K562 (cell line): ENCODE measurements around the gene ZIC2. TPM values are rescaled to one million over a fixed set of nuclear protein-coding genes. Genes with fewer than 3 reads are reported as not detected.
"Not testable (repeated sequence)": the region's sequence is repeated elsewhere in the genome, so short reads cannot be mapped to it uniquely, and the experiment has no call there.

Experiments used
- ATAC-seq: fragments of 200-7000 bp; cut with Tn5 transposase; 3 replicates; pipeline ENCODE4 v1.9.1; 2020; ENCODE audit warnings: moderate library complexity
- BruUV-seq: library from RNA; stranded (reverse); fragments of 400-500 nt; replicated peaks from 2 replicates; lab custom pipeline; 2021; lab: Mats Ljungman, UMichigan
- CTCF ChIA-PET: fragments of 300-600 bp; formaldehyde crosslinking; extraction: SDS; loops from one replicate; lab custom pipeline; 2021; ENCODE audit warnings: low intra/inter-chr PET ratio; lab: Yijun Ruan, JAX
- POLR2A ChIA-PET: fragments of 300-600, 350-650 bp; sonication (Branson Sonifier 250); formaldehyde crosslinking; extraction: SDS; loops from one replicate; lab custom pipeline; 2021; ENCODE audit warnings: antibody characterized with exemption, inconsistent platforms; lab: Yijun Ruan, JAX
- DNase-seq, 4 experiments: peaks; one replicate each; pipeline versions ENCODE4 v3.0.0 to v3.0.0-alpha.2; 2011 to 2018; ENCODE audit warnings: low spot score in 3 of 4, mixed read lengths in 3 of 4; ENCODE audit errors: extremely low read depth in 1 of 4
- FAIRE-seq: peaks from 2 replicates; lab custom pipeline; 2011; peaks lifted over from hg19 to GRCh38; lab: Jason Lieb, UNC
- H2AFZ ChIP-seq: 2 replicates; pipeline ENCODE4 v1.6.0; 2011; ENCODE audit warnings: low read depth, low read length, control low read depth, inconsistent platforms
- H3K27ac ChIP-seq: fragments of 200-600 bp; 3 replicates; pipeline ENCODE4 v1.8.0; 2011; ENCODE audit warnings: low read depth, mild to moderate bottlenecking, control low read depth, inconsistent platforms, low read length, moderate library complexity, mixed read lengths; ENCODE audit errors: extremely low read depth
- H3K27me3 ChIP-seq, 2 experiments: fragments of 300-600 bp in 1 of 2; 2 replicates in 1 of 2; 3 replicates in 1 of 2; pipeline versions ENCODE4 v1.6.0 to v1.8.0; 2011; ENCODE audit warnings: inconsistent platforms in 2 of 2, low read length in 2 of 2, mild to moderate bottlenecking in 1 of 2, mixed read lengths in 1 of 2, moderate library complexity in 1 of 2; ENCODE audit not compliant: control insufficient read depth in 2 of 2, insufficient read depth in 2 of 2
- H3K36me3 ChIP-seq: fragments of 300-600 bp; 3 replicates; pipeline ENCODE4 v1.8.0; 2011; ENCODE audit warnings: mild to moderate bottlenecking, low read length, inconsistent platforms; ENCODE audit not compliant: control insufficient read depth, insufficient read depth
- H3K4me1 ChIP-seq, 2 experiments: fragments of 200-600 bp in 1 of 2; replicated peaks in 1 of 2; 2 replicates in 1 of 2; 3 replicates in 1 of 2; pipeline versions ENCODE4 v1.5.1 to v1.8.0; 2011; ENCODE audit warnings: inconsistent platforms in 2 of 2, low read length in 2 of 2, mild to moderate bottlenecking in 1 of 2, mixed read lengths in 1 of 2, moderate library complexity in 1 of 2; ENCODE audit not compliant: control insufficient read depth in 2 of 2, insufficient read depth in 2 of 2
- H3K4me2 ChIP-seq: 2 replicates; pipeline ENCODE4 v1.6.1; 2011; ENCODE audit warnings: low read length, control low read depth, inconsistent platforms, mixed read lengths; ENCODE audit not compliant: insufficient read depth
- H3K4me3 ChIP-seq: fragments of 200-600 bp; sonication (generic), shearing (Covaris generic); 2 replicates; pipeline ENCODE4 v1.5.1; 2016; ENCODE audit warnings: control low read depth, inconsistent platforms
- H3K79me2 ChIP-seq: fragments of 200-600 bp; 3 replicates; pipeline ENCODE4 v1.8.0; 2011; ENCODE audit warnings: low read length, inconsistent platforms; ENCODE audit not compliant: control insufficient read depth, insufficient read depth
- H3K9ac ChIP-seq, 2 experiments: 2 replicates each; pipeline versions ENCODE4 v1.6.0 to v1.6.1; 2011; ENCODE audit warnings: low read depth in 2 of 2, low read length in 2 of 2, control low read depth in 1 of 2, inconsistent platforms in 1 of 2, mild to moderate bottlenecking in 1 of 2, mixed read lengths in 1 of 2; ENCODE audit not compliant: insufficient read depth in 1 of 2
- H3K9me1 ChIP-seq: one replicate; pipeline ENCODE4 v1.6.0; 2011; ENCODE audit warnings: inconsistent platforms, mild to moderate bottlenecking, low read length, moderate library complexity; ENCODE audit not compliant: control insufficient read depth, insufficient read depth
- H3K9me3 ChIP-seq: replicated peaks from 2 replicates; pipeline ENCODE4 v1.5.1; 2011; ENCODE audit warnings: low read depth, low read length, inconsistent platforms; ENCODE audit not compliant: control insufficient read depth, insufficient read depth
- H4K20me1 ChIP-seq: replicated peaks from 2 replicates; pipeline ENCODE4 v1.6.1; 2011; ENCODE audit warnings: low read length, inconsistent platforms, mixed read lengths; ENCODE audit not compliant: control insufficient read depth, insufficient read depth
- BCL6 ChIP-seq: fragments of 250-450 bp; sonication (Bioruptor Pico); IDR thresholded peaks from 2 replicates; pipeline ENCODE4 v1.4.0; 2020
- C11orf30 ChIP-seq: fragments of 450-650 bp; IDR thresholded peaks from 2 replicates; pipeline ENCODE4 v1.6.1; 2016; ENCODE audit warnings: low read depth, mild to moderate bottlenecking
- CAMTA2 ChIP-seq: fragments of 250-450 bp; sonication (Bioruptor Pico); conservative IDR thresholded peaks from 2 replicates; pipeline ENCODE4 v1.5.1; 2022
- DACH1 ChIP-seq: fragments of 450-650 bp; IDR thresholded peaks from 2 replicates; pipeline ENCODE4 v1.6.1; 2018; ENCODE audit not compliant: partially characterized antibody
- ELF4 ChIP-seq: fragments of 450-650 bp; formaldehyde crosslinking; IDR thresholded peaks from 2 replicates; pipeline ENCODE4 v1.4.0; 2022; ENCODE audit warnings: missing genetic modification characterization
- JUND ChIP-seq, 2 experiments: IDR thresholded peaks; 2 replicates in 1 of 2; 3 replicates in 1 of 2; pipeline ENCODE4 v1.6.1; 2011; ENCODE audit warnings: borderline replicate concordance in 2 of 2, low read depth in 2 of 2, low read length in 2 of 2, improper control_type of control experiment in 1 of 2, missing biosample characterization in 1 of 2, missing genetic modification characterization in 1 of 2, missing genetic modification reagents in 1 of 2
- MAFF ChIP-seq: IDR thresholded peaks from 2 replicates; pipeline ENCODE4 v1.6.1; 2012; ENCODE audit warnings: low read length, improper control_type of control experiment
- MAFG ChIP-seq: fragments of 450-650 bp; conservative IDR thresholded peaks from 2 replicates; pipeline ENCODE4 v1.6.1; 2016; ENCODE audit warnings: missing genetic modification characterization, missing compliant biosample characterization
- MAFK ChIP-seq: IDR thresholded peaks from 2 replicates; pipeline ENCODE4 v1.6.1; 2011; ENCODE audit warnings: low read length, improper control_type of control experiment
- THAP7 ChIP-seq: fragments of 250-450 bp; sonication (Bioruptor Pico); IDR thresholded peaks from 2 replicates; pipeline ENCODE4 v1.5.0; 2021
- ZNF316 ChIP-seq: fragments of 450-650 bp; IDR thresholded peaks from 2 replicates; pipeline ENCODE4 v1.6.1; 2016
- ZNF431 ChIP-seq: sonication (generic); formaldehyde crosslinking; IDR thresholded peaks from 2 replicates; pipeline ENCODE4 v1.8.0; 2022; ENCODE audit warnings: mild to moderate bottlenecking, missing genetic modification reagents
- ZNF518B ChIP-seq: fragments of 250-450 bp; sonication (Bioruptor Pico); IDR thresholded peaks from 2 replicates; pipeline ENCODE4 v1.5.0; 2021; ENCODE audit warnings: mild to moderate bottlenecking, moderate library complexity
- WGBS: fragments of 100-300 bp; shearing (Covaris generic); methylation state at CpG from one replicate; pipeline ENCODE4 v1.1.6; 2016; ENCODE audit warnings: low coverage, mixed read lengths; ENCODE audit not compliant: insufficient coverage; ENCODE audit errors: missing lambda C conversion rate; 5-methylcytosine and 5-hydroxymethylcytosine counted together
- in situ Hi-C: fragments of 300-500 bp; cut with MboI; formaldehyde crosslinking; loops from 4 replicates; pipeline ENCODE4 v1.15.0; 2018; ENCODE audit warnings: inconsistent platforms, mixed read lengths
- intact Hi-C: fragments of 100-400 bp; cut with micrococcal nuclease; formaldehyde crosslinking; loops from 2 replicates; pipeline ENCODE4 v1.14.2; 2022
- polyA plus RNA-seq, 8 experiments: library from polyadenylated mRNA; depleted of rRNA in 4 of 8; stranded (reverse) in 5 of 8; unstranded in 3 of 8; fragments of >200 nt; fragmentation: Nextera tagmentation in 2 of 8; fragmentation: Illumina TruSeq in 1 of 8; extraction: Ambion mirVana in 2 of 8; extraction: Trizol in 1 of 8; gene quantifications; 2 replicates each; pipeline versions ENCODE4 v1.2.1 to v1.2.3, GENCODE V29; 2011 to 2014; ENCODE audit warnings: inconsistent platforms in 1 of 8, missing spikeins in 1 of 8
- total RNA-seq, 7 experiments: library from RNA; depleted of rRNA in 6 of 7; stranded (reverse); fragments of >200 nt in 6 of 7; fragmentation: Illumina TruSeq in 2 of 7; extraction: Trizol in 2 of 7; gene quantifications; 2 replicates each; pipeline versions ENCODE4 v1.2.1 to v1.2.3, GENCODE V29; 2011 to 2021; ENCODE audit warnings: low replicate concordance in 1 of 7

ZIC2 gene
- total and polyA plus RNA-seq, 9 of the 15 experiments (the other 6 are each of a cell fraction or from before 2014, with no cell fraction given) = 1.8 to 18.0 (median 4.5) TPM

- Histone ChIP-seq H3K27ac (no peak overlapping the region), H3K9me3 (no peaks in the 10 kb centered on the region), H3K4me2 (no peak overlapping the region), H3K27me3 (no peaks in the 10 kb centered on the region), H3K9me1 (no peaks in the 10 kb centered on the region), H4K20me1 (no peaks in the 10 kb centered on the region), H3K4me3 (no peak overlapping the region), H3K36me3 (no peaks in the 10 kb centered on the region), H3K9ac (no peak overlapping the region), H3K4me1 (no peaks in the 10 kb centered on the region), H2AFZ (no peak overlapping the region), H3K79me2 (no peaks in the 10 kb centered on the region)
- WGBS = 29% methylated on average over 1 of the region's 1 CpG
- DNase-seq = no peak
- ATAC-seq = no peak
- POLR2A ChIA-PET = interaction anchor here (0.7 kb wide), 1 partner anchor 871 kb away, joined by 3 read pairs; no protein-coding TSS in a partner anchor
- CTCF ChIA-PET = no interaction called here
- no peak for FAIRE-seq
- TF ChIP-seq C11orf30 = peak; percentile 73
- no peak for TF ChIP-seq ELF4
- TF ChIP-seq DACH1 = no peak
- TF ChIP-seq MAFK = peak; percentile 65; the same call in 1 of the 2 replicates
- TF ChIP-seq MAFG (tag) = peak; percentile 72
- no peak for TF ChIP-seq ZNF431 (CRISPR knock-in tag)
- TF ChIP-seq MAFF = peak; percentile 70
- no peak for TF ChIP-seq CAMTA2 (CRISPR knock-in tag)
- no peak for TF ChIP-seq THAP7 (CRISPR knock-in tag)
- TF ChIP-seq JUND (IDR thresholded peaks at IDR 0.05; ENCODE audit: borderline replicate concordance, low read depth, low read length) = no peak
- no peak for TF ChIP-seq JUND (tag; IDR thresholded peaks at IDR 0.05; ENCODE audit: borderline replicate concordance, low read depth, low read length)
- no peak for TF ChIP-seq ZNF518B
- TF ChIP-seq ZNF316 = peak; percentile 87
- no peak for TF ChIP-seq BCL6 (CRISPR knock-in tag)
- intact Hi-C loops (no loop called here), in situ Hi-C loops (no loop called here)
- BruUV-seq = no TSS peak
These were observed 48.3 kb downstream of the ZIC2 start for GRCh38 chr13:100029933-100030332.

DNA sequence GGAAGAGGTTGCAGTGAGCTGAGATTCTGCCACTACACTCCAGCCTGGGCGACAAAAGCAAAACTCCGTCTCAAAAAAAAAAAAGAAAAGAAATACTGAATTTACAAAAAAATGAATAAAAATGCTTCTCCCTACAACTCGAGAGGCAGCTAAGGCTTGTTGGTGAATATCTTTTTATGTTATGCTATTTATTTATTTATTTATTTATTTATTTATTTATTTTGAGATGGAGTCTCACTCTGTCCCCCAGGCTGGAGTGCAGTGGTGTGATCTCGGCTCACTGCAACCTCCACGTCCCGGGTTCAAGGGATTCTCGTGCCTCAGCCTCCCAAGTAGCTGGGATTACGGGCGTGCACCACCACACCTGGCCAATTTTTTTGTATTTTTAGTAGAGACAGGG is 51.1 kb downstream of the ZIC2 start:
- BruUV-seq, H3K9me3 ChIP-seq, H2AFZ ChIP-seq, POLR2A ChIA-PET, H3K9me1 ChIP-seq, H3K79me2 ChIP-seq, in situ Hi-C loops, H3K4me1 ChIP-seq, H3K27ac ChIP-seq, H3K27me3 ChIP-seq, H3K9ac ChIP-seq, H4K20me1 ChIP-seq, H3K36me3 ChIP-seq, CTCF ChIA-PET, FAIRE-seq, ATAC-seq, DNase-seq, H3K4me3 ChIP-seq, intact Hi-C loops, H3K4me2 ChIP-seq: not testable (repeated sequence)
- 0% methylated on average over 6 of the region's 9 CpGs for WGBS
